ENCODE data around the gene PSME1.

DNA sequence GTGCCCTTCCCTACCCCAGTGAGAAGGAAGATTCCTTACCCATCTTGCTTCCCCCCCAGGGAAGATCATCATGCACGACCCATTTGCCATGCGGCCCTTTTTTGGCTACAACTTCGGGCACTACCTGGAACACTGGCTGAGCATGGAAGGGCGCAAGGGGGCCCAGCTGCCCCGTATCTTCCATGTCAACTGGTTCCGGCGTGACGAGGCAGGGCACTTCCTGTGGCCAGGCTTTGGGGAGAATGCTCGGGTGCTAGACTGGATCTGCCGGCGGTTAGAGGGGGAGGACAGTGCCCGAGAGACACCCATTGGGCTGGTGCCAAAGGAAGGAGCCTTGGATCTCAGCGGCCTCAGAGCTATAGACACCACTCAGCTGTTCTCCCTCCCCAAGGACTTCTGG, 32.5 kb upstream of the PSME1 start:
- TF ChIP-seq POLR2AphosphoS5 (IDR thresholded peaks at IDR 0.05; ENCODE audit: borderline replicate concordance, low read depth, low read length) (no peak), EZH2 (IDR thresholded peaks at IDR 0.05) (no peak), FOXP2 (optimal IDR thresholded peaks at IDR 0.05; ENCODE audit: control extremely low read depth, extremely low read length, insufficient read depth) (no peak)

Data from SK-N-MC (cell line).